Prostate gland (tissue), 2 donors: Measurements from ENCODE around the gene PRR19. TPM values are rescaled to one million over a fixed set of nuclear protein-coding genes. Genes with fewer than 3 reads are reported as not detected.

Experiments used
- DNase-seq: peaks from one replicate; pipeline ENCODE4 v3.0.0-alpha.2; 2019; ENCODE audit warnings: low spot score
- H3K27ac ChIP-seq, 2 donors: fragments of 200-600 bp; sonication (generic); 2 replicates each; pipeline ENCODE4 v1.5.1; 2017 to 2019
- H3K27me3 ChIP-seq: fragments of 200-600 bp; sonication (generic); replicated peaks from 2 replicates; pipeline ENCODE4 v1.5.1; 2019; ENCODE audit not compliant: insufficient read depth
- H3K36me3 ChIP-seq, 2 donors: fragments of 200-600 bp; sonication (generic); 1 replicate in 1 of 2; 2 replicates in 1 of 2; pipeline versions ENCODE4 v1.5.1 to v1.8.1; 2017 to 2019
- H3K4me1 ChIP-seq: fragments of 200-600 bp; sonication (generic); replicated peaks from 2 replicates; pipeline ENCODE4 v1.5.1; 2019
- H3K4me3 ChIP-seq, 2 donors: fragments of 200-600 bp; sonication (generic); 2 replicates each; pipeline ENCODE4 v1.5.1; 2017 to 2019
- H3K9me3 ChIP-seq: fragments of 200-600 bp; sonication (generic); 2 replicates; pipeline ENCODE4 v1.5.1; 2017
- POLR2A ChIP-seq: fragments of 450-650 bp; IDR thresholded peaks from one replicate; pipeline ENCODE4 v1.6.1; 2016; ENCODE audit warnings: antibody characterized with exemption, mild to moderate bottlenecking
- POLR2AphosphoS5 ChIP-seq: sonication (generic); formaldehyde crosslinking; IDR thresholded peaks from one replicate; pipeline ENCODE4 v1.6.1; 2017; ENCODE audit warnings: antibody characterized with exemption
- WGBS: methylation state at CpG from one replicate; pipeline ENCODE4 v1.1.5; 2018; 5-methylcytosine and 5-hydroxymethylcytosine counted together
- intact Hi-C: fragments of 100-400 bp; cut with DNase I; formaldehyde crosslinking; loops from one replicate; pipeline ENCODE4 v1.14.2; 2022
- total RNA-seq, 2 donors: library from RNA; depleted of rRNA; stranded (reverse); fragments of >200 nt; gene quantifications; one replicate each; pipeline ENCODE4 v1.1.0, GENCODE V29; 2016
- TF ChIP-seq, protein P1 (sequence below), 4 experiments: fragments of 200-600 bp in 2 of 4; fragments of 450-650 bp in 2 of 4; sonication (generic) in 2 of 4; IDR thresholded peaks; 1 replicate in 3 of 4; 2 replicates in 1 of 4; pipeline ENCODE4 v1.5.1; 2016 to 2019; ENCODE audit warnings: antibody characterized with exemption in 4 of 4, mild to moderate bottlenecking in 2 of 4, moderate library complexity in 2 of 4

PRR19 gene
- total RNA-seq, 2 donors from 2014 or later: 0.32 to 8.4 TPM

- Histone ChIP-seq H3K27me3 (no peaks in the 10 kb centered on the region), H3K27ac (no peak overlapping the region), H3K4me1 (peaks cover 19% of the 10 kb centered on the region), H3K36me3 (peaks cover 10 to 32% of the 10 kb centered on the region in 2 donors), H3K4me3 (no peak overlapping the region), H3K9me3 (no peaks in the 10 kb centered on the region)
- intact Hi-C loops: no loop called here
- WGBS: 80% methylated on average over 4 of the region's 4 CpGs
- TF ChIP-seq POLR2AphosphoS5 (no peak), POLR2A (no peak)
- TF ChIP-seq, protein P1, sequence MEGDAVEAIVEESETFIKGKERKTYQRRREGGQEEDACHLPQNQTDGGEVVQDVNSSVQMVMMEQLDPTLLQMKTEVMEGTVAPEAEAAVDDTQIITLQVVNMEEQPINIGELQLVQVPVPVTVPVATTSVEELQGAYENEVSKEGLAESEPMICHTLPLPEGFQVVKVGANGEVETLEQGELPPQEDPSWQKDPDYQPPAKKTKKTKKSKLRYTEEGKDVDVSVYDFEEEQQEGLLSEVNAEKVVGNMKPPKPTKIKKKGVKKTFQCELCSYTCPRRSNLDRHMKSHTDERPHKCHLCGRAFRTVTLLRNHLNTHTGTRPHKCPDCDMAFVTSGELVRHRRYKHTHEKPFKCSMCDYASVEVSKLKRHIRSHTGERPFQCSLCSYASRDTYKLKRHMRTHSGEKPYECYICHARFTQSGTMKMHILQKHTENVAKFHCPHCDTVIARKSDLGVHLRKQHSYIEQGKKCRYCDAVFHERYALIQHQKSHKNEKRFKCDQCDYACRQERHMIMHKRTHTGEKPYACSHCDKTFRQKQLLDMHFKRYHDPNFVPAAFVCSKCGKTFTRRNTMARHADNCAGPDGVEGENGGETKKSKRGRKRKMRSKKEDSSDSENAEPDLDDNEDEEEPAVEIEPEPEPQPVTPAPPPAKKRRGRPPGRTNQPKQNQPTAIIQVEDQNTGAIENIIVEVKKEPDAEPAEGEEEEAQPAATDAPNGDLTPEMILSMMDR (IDR thresholded peaks at IDR 0.05): no peak
- DNase-seq: no peak
Measured at GRCh38 chr19:42288387-42288786, 13.5 kb upstream of the PRR19 start.

GRCh38 chr19:42288881-42289555 is 12.9 kb upstream of the PRR19 start:
- H3K27me3 ChIP-seq: no peaks in the 10 kb centered on the region
- H3K27ac ChIP-seq: no peak overlapping the region
- DNase-seq: no peak
- H3K4me3 ChIP-seq: no peak overlapping the region
- H3K36me3 ChIP-seq: peaks cover 10 to 32% of the 10 kb centered on the region in 2 donors
- peaks cover 19% of the 10 kb centered on the region for H3K4me1 ChIP-seq
- 85% methylated on average over 22 of the region's 22 CpGs for WGBS
- H3K9me3 ChIP-seq: no peaks in the 10 kb centered on the region
- intact Hi-C loops: no loop called here
- TF ChIP-seq POLR2AphosphoS5 (no peak), POLR2A (no peak)
- TF ChIP-seq, protein P1 (IDR thresholded peaks at IDR 0.05): no peak

- Histone ChIP-seq H3K4me1 (peaks cover 19% of the 10 kb centered on the region), H3K4me3 (no peak overlapping the region), H3K27ac (no peak overlapping the region), H3K9me3 (no peaks in the 10 kb centered on the region), H3K27me3 (no peaks in the 10 kb centered on the region), H3K36me3 (peaks cover 10 to 32% of the 10 kb centered on the region in 2 donors)
- TF ChIP-seq, protein P1 (IDR thresholded peaks at IDR 0.05): no peak
- TF ChIP-seq POLR2AphosphoS5 (no peak), POLR2A (no peak)
- no peak for DNase-seq
- 87% methylated on average over 8 of the region's 8 CpGs for WGBS
- intact Hi-C loops: no loop called here
Measured at GRCh38 chr19:42289556-42290041, 12.3 kb upstream of the PRR19 start.

GRCh38 chr19:42290136-42290522 is 11.8 kb upstream of the PRR19 start:
- Histone ChIP-seq H3K36me3 (peaks cover 10 to 32% of the 10 kb centered on the region in 2 donors), H3K9me3 (no peaks in the 10 kb centered on the region), H3K27me3 (no peaks in the 10 kb centered on the region), H3K4me3 (no peak overlapping the region), H3K27ac (no peak overlapping the region), H3K4me1 (peaks cover 16% of the 10 kb centered on the region)
- WGBS: 80% methylated on average over 13 of the region's 13 CpGs
- no peak for DNase-seq
- intact Hi-C loops: no loop called here
- TF ChIP-seq POLR2AphosphoS5 (no peak), POLR2A (no peak)
- TF ChIP-seq, protein P1 (IDR thresholded peaks at IDR 0.05): no peak
